ENCODE data around the gene B3GALT6.
A peak's percentile ranks its signal among the peaks of the same experiment; 100 is the strongest.

B3GALT6 gene

DNA sequence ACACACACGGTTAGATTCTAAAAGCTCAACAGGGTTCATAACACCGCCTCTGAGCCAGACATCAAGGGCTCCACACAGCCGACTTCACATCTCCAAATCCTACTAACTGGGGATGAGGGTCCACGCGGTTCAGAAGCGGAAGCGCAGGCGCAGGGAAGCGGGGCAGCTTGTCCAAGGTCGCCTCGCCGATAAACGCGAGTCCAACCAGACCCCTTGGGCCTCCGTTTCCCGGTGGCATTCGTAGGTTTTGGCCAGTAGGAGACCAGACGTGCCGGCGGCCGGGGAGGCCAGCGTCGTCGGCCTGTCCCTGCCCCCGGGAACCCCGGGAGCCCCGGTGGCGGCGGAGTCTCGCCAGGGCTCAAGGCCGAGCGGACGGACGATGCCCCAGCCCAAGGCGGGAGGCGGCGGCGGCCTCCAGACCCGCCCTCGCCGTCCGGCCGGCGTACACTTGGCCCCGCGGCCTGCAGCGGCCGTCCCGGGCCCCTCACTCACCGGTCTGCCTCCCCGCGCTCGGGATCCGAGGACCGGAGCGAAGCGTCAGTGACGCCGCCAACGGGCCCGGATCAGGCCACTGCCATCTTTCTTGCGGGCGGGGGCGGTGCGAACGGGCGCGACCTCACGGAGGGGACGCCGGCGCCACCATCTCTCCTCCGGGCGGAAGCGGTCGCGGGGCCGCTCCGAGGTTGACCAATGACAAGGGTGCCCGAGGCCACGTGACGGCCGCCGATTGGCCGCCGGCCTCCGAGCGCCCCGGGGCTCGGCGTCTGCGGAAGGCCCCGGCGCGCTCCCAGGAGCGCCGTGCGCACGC lies 433 bp upstream of the B3GALT6 start, which contains the start of gene SDF4 (continued):
- TF ChIP-seq REPIN1 (tag by site-specific recombination; IDR thresholded peaks at IDR 0.05; ENCODE audit: low read depth): no peak
- peak; percentile 84 for TF ChIP-seq ZXDB (tag by site-specific recombination; IDR thresholded peaks at IDR 0.05)
- no peak for TF ChIP-seq ZNF830 (tag by site-specific recombination; IDR thresholded peaks at IDR 0.05; ENCODE audit: low read depth)
- TF ChIP-seq, protein P1, sequence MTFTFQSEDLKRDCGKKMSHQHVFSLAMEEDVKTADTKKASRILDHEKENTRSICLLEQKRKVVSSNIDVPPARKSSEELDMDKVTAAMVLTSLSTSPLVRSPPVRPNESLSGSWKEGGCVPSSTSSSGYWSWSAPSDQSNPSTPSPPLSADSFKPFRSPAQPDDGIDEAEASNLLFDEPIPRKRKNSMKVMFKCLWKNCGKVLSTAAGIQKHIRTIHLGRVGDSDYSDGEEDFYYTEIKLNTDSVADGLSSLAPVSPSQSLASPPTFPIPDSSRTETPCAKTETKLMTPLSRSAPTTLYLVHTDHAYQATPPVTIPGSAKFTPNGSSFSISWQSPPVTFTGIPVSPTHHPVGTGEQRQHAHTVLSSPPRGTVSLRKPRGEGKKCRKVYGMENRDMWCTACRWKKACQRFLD (tag by site-specific recombination; IDR thresholded peaks at IDR 0.05): no peak
- TF ChIP-seq ZNF529 (tag by site-specific recombination; IDR thresholded peaks at IDR 0.05; ENCODE audit: insufficient replicate concordance): no peak
- no peak for TF ChIP-seq ZNF202 (tag by site-specific recombination; IDR thresholded peaks at IDR 0.05; ENCODE audit: borderline replicate concordance)
- peak; percentile 99 for TF ChIP-seq YY1 (tag by site-specific recombination; IDR thresholded peaks at IDR 0.05)
- TF ChIP-seq, protein P2, sequence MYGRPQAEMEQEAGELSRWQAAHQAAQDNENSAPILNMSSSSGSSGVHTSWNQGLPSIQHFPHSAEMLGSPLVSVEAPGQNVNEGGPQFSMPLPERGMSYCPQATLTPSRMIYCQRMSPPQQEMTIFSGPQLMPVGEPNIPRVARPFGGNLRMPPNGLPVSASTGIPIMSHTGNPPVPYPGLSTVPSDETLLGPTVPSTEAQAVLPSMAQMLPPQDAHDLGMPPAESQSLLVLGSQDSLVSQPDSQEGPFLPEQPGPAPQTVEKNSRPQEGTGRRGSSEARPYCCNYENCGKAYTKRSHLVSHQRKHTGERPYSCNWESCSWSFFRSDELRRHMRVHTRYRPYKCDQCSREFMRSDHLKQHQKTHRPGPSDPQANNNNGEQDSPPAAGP (tag by site-specific recombination; IDR thresholded peaks at IDR 0.05): no peak
- TF ChIP-seq, protein P3, sequence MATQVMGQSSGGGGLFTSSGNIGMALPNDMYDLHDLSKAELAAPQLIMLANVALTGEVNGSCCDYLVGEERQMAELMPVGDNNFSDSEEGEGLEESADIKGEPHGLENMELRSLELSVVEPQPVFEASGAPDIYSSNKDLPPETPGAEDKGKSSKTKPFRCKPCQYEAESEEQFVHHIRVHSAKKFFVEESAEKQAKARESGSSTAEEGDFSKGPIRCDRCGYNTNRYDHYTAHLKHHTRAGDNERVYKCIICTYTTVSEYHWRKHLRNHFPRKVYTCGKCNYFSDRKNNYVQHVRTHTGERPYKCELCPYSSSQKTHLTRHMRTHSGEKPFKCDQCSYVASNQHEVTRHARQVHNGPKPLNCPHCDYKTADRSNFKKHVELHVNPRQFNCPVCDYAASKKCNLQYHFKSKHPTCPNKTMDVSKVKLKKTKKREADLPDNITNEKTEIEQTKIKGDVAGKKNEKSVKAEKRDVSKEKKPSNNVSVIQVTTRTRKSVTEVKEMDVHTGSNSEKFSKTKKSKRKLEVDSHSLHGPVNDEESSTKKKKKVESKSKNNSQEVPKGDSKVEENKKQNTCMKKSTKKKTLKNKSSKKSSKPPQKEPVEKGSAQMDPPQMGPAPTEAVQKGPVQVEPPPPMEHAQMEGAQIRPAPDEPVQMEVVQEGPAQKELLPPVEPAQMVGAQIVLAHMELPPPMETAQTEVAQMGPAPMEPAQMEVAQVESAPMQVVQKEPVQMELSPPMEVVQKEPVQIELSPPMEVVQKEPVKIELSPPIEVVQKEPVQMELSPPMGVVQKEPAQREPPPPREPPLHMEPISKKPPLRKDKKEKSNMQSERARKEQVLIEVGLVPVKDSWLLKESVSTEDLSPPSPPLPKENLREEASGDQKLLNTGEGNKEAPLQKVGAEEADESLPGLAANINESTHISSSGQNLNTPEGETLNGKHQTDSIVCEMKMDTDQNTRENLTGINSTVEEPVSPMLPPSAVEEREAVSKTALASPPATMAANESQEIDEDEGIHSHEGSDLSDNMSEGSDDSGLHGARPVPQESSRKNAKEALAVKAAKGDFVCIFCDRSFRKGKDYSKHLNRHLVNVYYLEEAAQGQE (tag by site-specific recombination; IDR thresholded peaks at IDR 0.05): no peak
- peak; percentile 64; the same call in 1 of the 2 replicates for TF ChIP-seq ZNF335 (tag by site-specific recombination; conservative IDR thresholded peaks at IDR 0.05)
- TF ChIP-seq ZNF132 (tag by site-specific recombination; IDR thresholded peaks at IDR 0.05; ENCODE audit: borderline replicate concordance): no peak
- TF ChIP-seq, protein P4, sequence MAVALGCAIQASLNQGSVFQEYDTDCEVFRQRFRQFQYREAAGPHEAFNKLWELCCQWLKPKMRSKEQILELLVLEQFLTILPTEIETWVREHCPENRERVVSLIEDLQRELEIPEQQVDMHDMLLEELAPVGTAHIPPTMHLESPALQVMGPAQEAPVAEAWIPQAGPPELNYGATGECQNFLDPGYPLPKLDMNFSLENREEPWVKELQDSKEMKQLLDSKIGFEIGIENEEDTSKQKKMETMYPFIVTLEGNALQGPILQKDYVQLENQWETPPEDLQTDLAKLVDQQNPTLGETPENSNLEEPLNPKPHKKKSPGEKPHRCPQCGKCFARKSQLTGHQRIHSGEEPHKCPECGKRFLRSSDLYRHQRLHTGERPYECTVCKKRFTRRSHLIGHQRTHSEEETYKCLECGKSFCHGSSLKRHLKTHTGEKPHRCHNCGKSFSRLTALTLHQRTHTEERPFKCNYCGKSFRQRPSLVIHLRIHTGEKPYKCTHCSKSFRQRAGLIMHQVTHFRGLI (tag by site-specific recombination; IDR thresholded peaks at IDR 0.05): peak; percentile 29; the same call in 1 of the 2 replicates
- no peak for TF ChIP-seq ZNF311 (tag by site-specific recombination; IDR thresholded peaks at IDR 0.05; ENCODE audit: borderline replicate concordance)
- no peak for TF ChIP-seq ZNF514 (tag by site-specific recombination; IDR thresholded peaks at IDR 0.05)
- no peak for TF ChIP-seq ZNF133 (tag by site-specific recombination; IDR thresholded peaks at IDR 0.05)
- no peak for TF ChIP-seq ZNF10 (tag by site-specific recombination; IDR thresholded peaks at IDR 0.05)
- no peak for TF ChIP-seq ZNF292 (tag by site-specific recombination; IDR thresholded peaks at IDR 0.05; ENCODE audit: borderline replicate concordance, low read depth)
- no peak for TF ChIP-seq ZBTB10 (tag by site-specific recombination; IDR thresholded peaks at IDR 0.05)
- TF ChIP-seq ZNF654 (tag by site-specific recombination; IDR thresholded peaks at IDR 0.05; ENCODE audit: low read depth): no peak
- TF ChIP-seq ZNF530 (tag by site-specific recombination; IDR thresholded peaks at IDR 0.05; ENCODE audit: low read depth): no peak
- no peak for TF ChIP-seq ZNF701 (tag by site-specific recombination; IDR thresholded peaks at IDR 0.05)
- TF ChIP-seq, protein P5, sequence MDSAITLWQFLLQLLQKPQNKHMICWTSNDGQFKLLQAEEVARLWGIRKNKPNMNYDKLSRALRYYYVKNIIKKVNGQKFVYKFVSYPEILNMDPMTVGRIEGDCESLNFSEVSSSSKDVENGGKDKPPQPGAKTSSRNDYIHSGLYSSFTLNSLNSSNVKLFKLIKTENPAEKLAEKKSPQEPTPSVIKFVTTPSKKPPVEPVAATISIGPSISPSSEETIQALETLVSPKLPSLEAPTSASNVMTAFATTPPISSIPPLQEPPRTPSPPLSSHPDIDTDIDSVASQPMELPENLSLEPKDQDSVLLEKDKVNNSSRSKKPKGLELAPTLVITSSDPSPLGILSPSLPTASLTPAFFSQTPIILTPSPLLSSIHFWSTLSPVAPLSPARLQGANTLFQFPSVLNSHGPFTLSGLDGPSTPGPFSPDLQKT (IDR thresholded peaks at IDR 0.05; ENCODE audit: borderline replicate concordance, low read depth, low read length): peak; percentile 75; the same call in 1 of the 2 replicates
- no peak for TF ChIP-seq ZNF112 (tag by site-specific recombination; IDR thresholded peaks at IDR 0.05)
- no peak for TF ChIP-seq PRDM1 (tag by site-specific recombination; IDR thresholded peaks at IDR 0.05)
- no peak for TF ChIP-seq OVOL3 (tag by site-specific recombination; IDR thresholded peaks at IDR 0.05)
- TF ChIP-seq ZNF776 (tag by site-specific recombination; IDR thresholded peaks at IDR 0.05; ENCODE audit: borderline replicate concordance): no peak
- no peak for TF ChIP-seq ZBTB21 (tag by site-specific recombination; IDR thresholded peaks at IDR 0.05)
